HCT116 (cell line): ENCODE measurements around the gene TESPA1.

Experiments used
- CTCF ChIP-seq, 3 experiments: fragments of 200-600 bp in 1 of 3; sonication (generic) in 1 of 3; IDR thresholded peaks in 2 of 3; conservative IDR thresholded peaks in 1 of 3; 2 replicates each; pipeline ENCODE4 v1.5.1; 2012 to 2017; ENCODE audit warnings: low read depth in 2 of 3, low read length in 2 of 3, antibody characterized with exemption in 1 of 3, borderline replicate concordance in 1 of 3, control low read depth in 1 of 3, mild to moderate bottlenecking in 1 of 3, mixed read lengths in 1 of 3, mixed run types in 1 of 3, moderate library complexity in 1 of 3; ENCODE audit not compliant: insufficient read depth in 1 of 3
- EZH2 ChIP-seq: fragments of 200-600 bp; sonication (generic); IDR thresholded peaks from 2 replicates; pipeline ENCODE4 v1.6.1; 2017; ENCODE audit warnings: antibody characterized with exemption, mixed run types
- JUND ChIP-seq: IDR thresholded peaks from 2 replicates; pipeline ENCODE4 v1.6.1; 2012
- POLR2AphosphoS5 ChIP-seq: IDR thresholded peaks from 2 replicates; pipeline ENCODE4 v1.6.1; 2011; ENCODE audit warnings: mild to moderate bottlenecking, low read depth, low read length, moderate library complexity
- RAD21 ChIP-seq: IDR thresholded peaks from 2 replicates; pipeline ENCODE4 v1.6.1; 2012; ENCODE audit warnings: low read depth, mild to moderate bottlenecking
- TF ChIP-seq, protein P1 (sequence below): IDR thresholded peaks from 2 replicates; pipeline ENCODE4 v1.6.1; 2012

GRCh38 chr12:54977857-54978256, 6.7 kb downstream of the TESPA1 start:
- TF ChIP-seq POLR2AphosphoS5 (no peak), CTCF (IDR thresholded peaks at IDR 0.05 in 2 of 3, conservative IDR thresholded peaks at IDR 0.05 in 1 of 3; ENCODE audit: borderline replicate concordance in 1 of 3, insufficient read depth in 1 of 3, low read depth in 2 of 3, low read length in 2 of 3) (no peak), RAD21 (no peak), EZH2 (no peak), JUND (no peak)
- TF ChIP-seq, protein P1, sequence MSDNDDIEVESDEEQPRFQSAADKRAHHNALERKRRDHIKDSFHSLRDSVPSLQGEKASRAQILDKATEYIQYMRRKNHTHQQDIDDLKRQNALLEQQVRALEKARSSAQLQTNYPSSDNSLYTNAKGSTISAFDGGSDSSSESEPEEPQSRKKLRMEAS = no peak
